Activated CD4-positive, alpha-beta memory T cell treated with anti-CD3 and anti-CD28 coated beads for 36 hours (primary cell): ENCODE results near the gene MAP2K5. TPM values are rescaled to one million over a fixed set of nuclear protein-coding genes. Genes with fewer than 3 reads are reported as not detected.
A peak's percentile ranks its signal among the peaks of the same experiment; 100 is the strongest.

Experiments
- CTCF ChIA-PET: fragments of 350-600 bp; sonication (Branson Sonifier 250); formaldehyde crosslinking; loops from one replicate; lab custom pipeline; 2021; ENCODE audit warnings: antibody characterized with exemption, inconsistent platforms; lab: Charles Lee
- POLR2A ChIA-PET: fragments of 350-600 bp; sonication (Branson Sonifier 250); formaldehyde crosslinking; loops from one replicate; lab custom pipeline; 2021; ENCODE audit warnings: antibody characterized with exemption; lab: Charles Lee
- DNase-seq: peaks from one replicate; pipeline ENCODE4 v3.0.0-alpha.2; 2020
- H3K27ac Mint-ChIP-seq: one replicate; pipeline ENCODE4 v1.8.0; 2021; ENCODE audit warnings: mixed read lengths
- H3K27me3 Mint-ChIP-seq: one replicate; pipeline ENCODE4 v1.8.0; 2021; ENCODE audit warnings: mixed read lengths
- H3K36me3 Mint-ChIP-seq: one replicate; pipeline ENCODE4 v1.8.0; 2021; ENCODE audit warnings: mixed read lengths
- H3K4me1 Mint-ChIP-seq: one replicate; pipeline ENCODE4 v1.8.0; 2021; ENCODE audit warnings: low read depth, mixed read lengths
- H3K4me3 Mint-ChIP-seq: one replicate; pipeline ENCODE4 v1.8.0; 2021; ENCODE audit warnings: mild to moderate bottlenecking, mixed read lengths
- H3K9me3 Mint-ChIP-seq: one replicate; pipeline ENCODE4 v1.8.0; 2021; ENCODE audit warnings: mixed read lengths
- intact Hi-C: fragments of 100-400 bp; cut with micrococcal nuclease; formaldehyde crosslinking; loops from one replicate; pipeline ENCODE4 v1.15.1; 2023
- total RNA-seq, 2 experiments: library from RNA; stranded (reverse); gene quantifications; one replicate each; pipeline ENCODE4 v1.2.3, GENCODE V29; 2021

The MAP2K5 gene
- total RNA-seq, 2 experiments from 2014 or later = 16.5 to 17.4 TPM

- Mint-ChIP-seq H3K27ac (no peak overlapping the region), H3K4me1 (peaks cover 44% of the 10 kb centered on the region), H3K9me3 (no peaks in the 10 kb centered on the region), H3K27me3 (peaks cover 71% of the 10 kb centered on the region), H3K4me3 (peak overlapping the region; percentile 63), H3K36me3 (peaks cover 2% of the 10 kb centered on the region)
- CTCF ChIA-PET = interaction anchor here (0.6 to 4.2 kb wide), 4 partner anchors 12 to 368 kb away, joined by 3 to 30 read pairs (median 3); no protein-coding TSS in a partner anchor
- intact Hi-C loops = loop anchor here (5.0 kb wide), 1 partner anchor 62 kb away; no protein-coding TSS in a partner anchor
- DNase-seq = no peak
- POLR2A ChIA-PET = no interaction called here
These were observed 281.9 kb downstream of the MAP2K5 start for GRCh38 chr15:67824197-67824968.

- H3K27me3 Mint-ChIP-seq = peaks cover 71% of the 10 kb centered on the region
- peaks cover 2% of the 10 kb centered on the region for H3K36me3 Mint-ChIP-seq
- ChIA-PET POLR2A (no interaction called here), CTCF (interaction anchor here (1.0 to 4.2 kb wide), 2 partner anchors 11 to 368 kb away, joined by 3 to 30 read pairs; no protein-coding TSS in a partner anchor)
- DNase-seq = no peak
- H3K4me1 Mint-ChIP-seq = peaks cover 47% of the 10 kb centered on the region
- peak within 1 kb of the TSS; percentile 44 for H3K27ac Mint-ChIP-seq
- peak within 1 kb of the TSS; percentile 45 for H3K4me3 Mint-ChIP-seq
- no peaks in the 10 kb centered on the region for H3K9me3 Mint-ChIP-seq
- intact Hi-C loops = loop anchor here (5.0 kb wide), 1 partner anchor 63 kb away; no protein-coding TSS in a partner anchor
These were observed 282.7 kb downstream of the MAP2K5 start, which contains the start of gene SKOR1 for GRCh38 chr15:67824976-67825880. Gene SKOR1 (plus strand): TSS chr15:67825509. CDS start chr15:67825603, 94 bp downstream.

- Mint-ChIP-seq H3K4me1 (peaks cover 45% of the 10 kb centered on the region), H3K4me3 (peak overlapping the region; percentile 45), H3K36me3 (peaks cover 2% of the 10 kb centered on the region), H3K27ac (peak overlapping the region; percentile 44), H3K27me3 (peaks cover 71% of the 10 kb centered on the region), H3K9me3 (no peaks in the 10 kb centered on the region)
- no peak for DNase-seq
- intact Hi-C loops = no loop called here
- ChIA-PET CTCF (interaction anchor here (4.2 kb wide), 1 partner anchor 11 kb away, joined by 30 read pairs; no protein-coding TSS in a partner anchor), POLR2A (no interaction called here)
These were observed 283.6 kb downstream of the MAP2K5 start for GRCh38 chr15:67825881-67826716.

- Mint-ChIP-seq H3K4me1 (peaks cover 40% of the 10 kb centered on the region), H3K27ac (no peak overlapping the region), H3K27me3 (peaks cover 70% of the 10 kb centered on the region), H3K4me3 (no peak overlapping the region), H3K9me3 (no peaks in the 10 kb centered on the region), H3K36me3 (peaks cover 2% of the 10 kb centered on the region)
- POLR2A ChIA-PET = no interaction called here
- CTCF ChIA-PET = interaction anchor here (1.1 to 4.2 kb wide), 2 partner anchors 10 to 370 kb away, joined by 3 to 30 read pairs; no protein-coding TSS in a partner anchor
- intact Hi-C loops = no loop called here
- no peak for DNase-seq
These were observed 284.4 kb downstream of the MAP2K5 start for GRCh38 chr15:67826717-67827561.

GRCh38 chr15:67827562-67828277 lies 285.2 kb downstream of the MAP2K5 start:
- no peak overlapping the region for H3K4me3 Mint-ChIP-seq
- no peak for DNase-seq
- no peak overlapping the region for H3K27ac Mint-ChIP-seq
- H3K36me3 Mint-ChIP-seq = no peaks in the 10 kb centered on the region
- H3K4me1 Mint-ChIP-seq = peaks cover 34% of the 10 kb centered on the region
- POLR2A ChIA-PET = no interaction called here
- peaks cover 68% of the 10 kb centered on the region for H3K27me3 Mint-ChIP-seq
- intact Hi-C loops = no loop called here
- H3K9me3 Mint-ChIP-seq = no peaks in the 10 kb centered on the region
- CTCF ChIA-PET = interaction anchor here (1.1 kb wide), 1 partner anchor 371 kb away, joined by 3 read pairs; no protein-coding TSS in a partner anchor

GRCh38 chr15:67828278-67828968 lies 285.9 kb downstream of the MAP2K5 start:
- ChIA-PET POLR2A (no interaction called here), CTCF (interaction anchor here (1.1 kb wide), 1 partner anchor 372 kb away, joined by 3 read pairs; no protein-coding TSS in a partner anchor)
- no peaks in the 10 kb centered on the region for H3K36me3 Mint-ChIP-seq
- H3K9me3 Mint-ChIP-seq = no peaks in the 10 kb centered on the region
- H3K27me3 Mint-ChIP-seq = peaks cover 73% of the 10 kb centered on the region
- intact Hi-C loops = no loop called here
- DNase-seq = no peak
- no peak overlapping the region for H3K27ac Mint-ChIP-seq
- H3K4me3 Mint-ChIP-seq = no peak overlapping the region
- peaks cover 39% of the 10 kb centered on the region for H3K4me1 Mint-ChIP-seq

- Mint-ChIP-seq H3K4me3 (no peak overlapping the region), H3K27ac (no peak overlapping the region), H3K36me3 (no peaks in the 10 kb centered on the region), H3K27me3 (peaks cover 72% of the 10 kb centered on the region), H3K4me1 (peaks cover 38% of the 10 kb centered on the region), H3K9me3 (no peaks in the 10 kb centered on the region)
- no peak for DNase-seq
- CTCF ChIA-PET = no interaction called here
- intact Hi-C loops = no loop called here
- POLR2A ChIA-PET = no interaction called here
These were observed 286.6 kb downstream of the MAP2K5 start for GRCh38 chr15:67828969-67829646.

- intact Hi-C loops = loop anchor here (5.0 to 10.0 kb wide), 2 partner anchors 48 to 765 kb away; partner anchors contain the start of gene SMAD3
These were observed 287.4 kb downstream of the MAP2K5 start for GRCh38 chr15:67829647-67830504.

GRCh38 chr15:67831363-67831762 lies 288.9 kb downstream of the MAP2K5 start:
- ChIA-PET POLR2A (no interaction called here), CTCF (interaction anchor here (3.2 kb wide), 1 partner anchor 374 kb away, joined by 15 read pairs; no protein-coding TSS in a partner anchor)
- Mint-ChIP-seq H3K4me1 (peaks cover 46% of the 10 kb centered on the region), H3K27ac (no peak overlapping the region), H3K36me3 (no peaks in the 10 kb centered on the region), H3K9me3 (no peaks in the 10 kb centered on the region), H3K27me3 (peaks cover 74% of the 10 kb centered on the region), H3K4me3 (no peak overlapping the region)
- DNase-seq = no peak
- intact Hi-C loops = loop anchor here (5.0 to 10.0 kb wide), 2 partner anchors 49 to 767 kb away; partner anchors contain the start of gene SMAD3

More at GRCh38 chr15:67829647-67830504, 287.4 kb downstream of the MAP2K5 start:
- Mint-ChIP-seq H3K27me3 (peaks cover 72% of the 10 kb centered on the region), H3K4me1 (peaks cover 43% of the 10 kb centered on the region), H3K36me3 (no peaks in the 10 kb centered on the region), H3K27ac (no peak overlapping the region), H3K4me3 (no peak overlapping the region), H3K9me3 (no peaks in the 10 kb centered on the region)
- DNase-seq = no peak
- ChIA-PET POLR2A (no interaction called here), CTCF (no interaction called here)
